C4-2B (cell line): ENCODE measurements around the gene FUT8.

ENCODE experiments used
- H3K27ac ChIP-seq: fragments of 450-650 bp; 2 replicates; pipeline ENCODE4 v1.5.1; 2017
- ZFX ChIP-seq: fragments of 450-650 bp; IDR thresholded peaks from 2 replicates; pipeline ENCODE4 v1.6.1; 2017
- TF ChIP-seq, protein P1 (sequence below): fragments of 450-650 bp; conservative IDR thresholded peaks from 2 replicates; pipeline ENCODE4 v1.5.1; 2017; ENCODE audit warnings: mild to moderate bottlenecking

Gene FUT8

GRCh38 chr14:65772921-65773574, 360.5 kb downstream of the FUT8 start:
- TF ChIP-seq, protein P1, sequence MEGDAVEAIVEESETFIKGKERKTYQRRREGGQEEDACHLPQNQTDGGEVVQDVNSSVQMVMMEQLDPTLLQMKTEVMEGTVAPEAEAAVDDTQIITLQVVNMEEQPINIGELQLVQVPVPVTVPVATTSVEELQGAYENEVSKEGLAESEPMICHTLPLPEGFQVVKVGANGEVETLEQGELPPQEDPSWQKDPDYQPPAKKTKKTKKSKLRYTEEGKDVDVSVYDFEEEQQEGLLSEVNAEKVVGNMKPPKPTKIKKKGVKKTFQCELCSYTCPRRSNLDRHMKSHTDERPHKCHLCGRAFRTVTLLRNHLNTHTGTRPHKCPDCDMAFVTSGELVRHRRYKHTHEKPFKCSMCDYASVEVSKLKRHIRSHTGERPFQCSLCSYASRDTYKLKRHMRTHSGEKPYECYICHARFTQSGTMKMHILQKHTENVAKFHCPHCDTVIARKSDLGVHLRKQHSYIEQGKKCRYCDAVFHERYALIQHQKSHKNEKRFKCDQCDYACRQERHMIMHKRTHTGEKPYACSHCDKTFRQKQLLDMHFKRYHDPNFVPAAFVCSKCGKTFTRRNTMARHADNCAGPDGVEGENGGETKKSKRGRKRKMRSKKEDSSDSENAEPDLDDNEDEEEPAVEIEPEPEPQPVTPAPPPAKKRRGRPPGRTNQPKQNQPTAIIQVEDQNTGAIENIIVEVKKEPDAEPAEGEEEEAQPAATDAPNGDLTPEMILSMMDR, result no peak
- TF ChIP-seq ZFX, result no peak
- H3K27ac ChIP-seq, result peak overlapping the region; percentile 85; the same call in 1 of the 2 replicates

- TF ChIP-seq, protein P1, result no peak
- no peak for TF ChIP-seq ZFX
- H3K27ac ChIP-seq, result peak overlapping the region; percentile 85; the same call in 1 of the 2 replicates
Observed at GRCh38 chr14:65774041-65774440, 361.5 kb downstream of the FUT8 start.

DNA sequence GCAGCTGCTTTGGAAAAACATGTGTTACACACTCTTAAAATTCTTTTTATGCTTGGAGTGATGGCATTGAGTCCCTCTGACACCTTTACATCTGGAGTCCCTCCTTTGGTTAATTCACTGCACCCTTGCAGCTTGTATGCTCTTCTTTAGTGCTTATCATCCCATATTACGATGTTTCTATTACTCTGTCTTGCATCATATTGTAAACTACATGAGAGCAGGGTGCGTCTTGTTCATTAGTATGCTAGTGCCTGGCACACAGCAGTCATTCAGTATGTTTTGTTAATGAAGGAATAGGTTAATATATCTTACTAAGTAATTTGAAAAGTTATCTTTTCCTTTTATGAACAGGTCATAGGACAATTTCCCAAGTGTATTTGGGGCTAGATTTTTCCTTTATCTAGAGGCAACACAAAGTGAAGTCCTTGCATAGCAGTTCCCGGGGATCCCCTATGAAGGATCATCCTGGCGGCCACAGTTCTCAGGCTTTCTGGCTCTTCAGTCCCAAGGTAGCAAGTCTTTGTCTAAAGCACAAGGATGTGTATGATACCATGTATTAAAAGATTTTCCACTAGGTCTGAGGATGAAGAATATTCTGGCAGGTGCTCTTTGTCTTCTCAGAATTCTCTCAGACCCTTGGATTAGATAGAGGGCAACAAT, 363.8 kb downstream of the FUT8 start:
- TF ChIP-seq ZFX, result no peak
- TF ChIP-seq, protein P1, result no peak
- H3K27ac ChIP-seq, result no peak overlapping the region

DNA sequence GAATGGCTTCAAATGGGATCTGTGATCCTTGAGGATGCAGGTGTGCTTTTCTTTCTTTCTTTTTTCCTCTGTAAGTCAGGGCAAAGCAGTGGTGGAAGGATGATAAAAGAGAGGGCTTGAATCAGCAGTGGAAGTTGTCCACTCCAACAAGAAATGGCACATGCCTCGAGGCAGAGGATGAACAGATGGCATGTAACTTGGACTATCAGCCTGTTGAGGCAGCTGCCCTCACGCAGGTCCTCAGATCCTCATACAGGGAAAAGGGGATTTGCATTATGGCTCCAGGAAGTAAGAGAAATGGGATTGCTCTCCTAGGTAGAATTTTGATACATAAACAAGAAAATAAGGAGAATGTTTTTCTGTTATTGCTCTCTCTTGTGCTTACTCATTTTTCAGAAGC, 368.0 kb downstream of the FUT8 start:
- no peak overlapping the region for H3K27ac ChIP-seq
- no peak for TF ChIP-seq ZFX
- TF ChIP-seq, protein P1, result no peak

- no peak for TF ChIP-seq ZFX
- TF ChIP-seq, protein P1, result no peak
- no peak overlapping the region for H3K27ac ChIP-seq
Observed at GRCh38 chr14:65783101-65783500, 370.6 kb downstream of the FUT8 start.

DNA sequence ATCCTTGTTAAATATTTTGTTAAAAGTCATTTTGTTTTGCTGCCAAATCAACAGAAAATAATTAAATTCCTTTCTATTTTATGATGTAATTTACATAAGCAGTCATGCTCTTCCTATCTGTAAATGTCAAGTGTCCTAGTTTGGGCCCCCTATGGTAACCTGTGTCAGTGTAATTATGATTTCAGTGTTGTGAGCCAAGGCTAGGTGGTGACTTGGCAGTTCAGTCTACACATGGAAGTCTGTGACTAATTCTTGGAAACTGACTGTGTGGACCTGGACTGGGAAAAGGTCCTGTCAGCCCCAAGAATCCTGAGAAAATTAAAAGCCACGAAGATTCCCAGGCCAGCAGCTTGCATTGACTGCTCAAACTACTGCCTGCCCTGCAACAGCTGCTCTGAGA, 371.0 kb downstream of the FUT8 start:
- TF ChIP-seq, protein P1, result no peak
- no peak for TF ChIP-seq ZFX
- no peak overlapping the region for H3K27ac ChIP-seq

- TF ChIP-seq, protein P1, result no peak
- no peak for TF ChIP-seq ZFX
- H3K27ac ChIP-seq, result no peak overlapping the region
Observed at GRCh38 chr14:65784574-65784973, 372.0 kb downstream of the FUT8 start.
